Hepatic stellate cell (primary cell): ENCODE data around the gene EPB41L2.
A peak's percentile ranks its signal among the peaks of the same experiment; 100 is the strongest.
"Not testable (repeated sequence)": the region's sequence is repeated elsewhere in the genome, so short reads cannot be mapped to it uniquely, and the experiment has no call there.

Experiments
- DNase-seq: peaks from one replicate; pipeline ENCODE4 v3.0.0; 2011; ENCODE audit warnings: low spot score

EPB41L2 gene

GRCh38 chr6:131003488-131004386 lies 59.3 kb downstream of the EPB41L2 start:
- no peak for DNase-seq

GRCh38 chr6:131002661-131002980 lies 60.4 kb downstream of the EPB41L2 start:
- no peak for DNase-seq

GRCh38 chr6:131001945-131002660 lies 60.9 kb downstream of the EPB41L2 start:
- DNase-seq = no peak

GRCh38 chr6:131001111-131001736 lies 61.8 kb downstream of the EPB41L2 start:
- no peak for DNase-seq

GRCh38 chr6:131000544-131000943 lies 62.5 kb downstream of the EPB41L2 start:
- DNase-seq = no peak

GRCh38 chr6:130997061-130997753 lies 65.8 kb downstream of the EPB41L2 start:
- peak; percentile 20 for DNase-seq

- no peak for DNase-seq
Measured at GRCh38 chr6:130996635-130997034, 66.4 kb downstream of the EPB41L2 start.

GRCh38 chr6:130995783-130996447 lies 67.1 kb downstream of the EPB41L2 start:
- no peak for DNase-seq

GRCh38 chr6:130994319-130995097 lies 68.5 kb downstream of the EPB41L2 start:
- no peak for DNase-seq

- no peak for DNase-seq
Measured at GRCh38 chr6:130993292-130993765, 69.7 kb downstream of the EPB41L2 start.

- DNase-seq = no peak
Measured at GRCh38 chr6:130991422-130992137, 71.5 kb downstream of the EPB41L2 start.

- DNase-seq = not testable (repeated sequence)
Measured at GRCh38 chr6:130987539-130987938, 75.5 kb downstream of the EPB41L2 start.

- no peak for DNase-seq
Measured at GRCh38 chr6:130985115-130985514, 77.9 kb downstream of the EPB41L2 start.

GRCh38 chr6:130982941-130983456 lies 80.0 kb downstream of the EPB41L2 start:
- no peak for DNase-seq

GRCh38 chr6:130982135-130982534 lies 80.9 kb downstream of the EPB41L2 start:
- no peak for DNase-seq

GRCh38 chr6:130981409-130981808 lies 81.6 kb downstream of the EPB41L2 start:
- DNase-seq = peak; percentile 38

- no peak for DNase-seq
Measured at GRCh38 chr6:130980310-130981032, 82.6 kb downstream of the EPB41L2 start.

GRCh38 chr6:130978660-130979396 lies 84.2 kb downstream of the EPB41L2 start:
- no peak for DNase-seq
